Activated T-cell treated with anti-CD3 and anti-CD28 coated beads for 48 hours (primary cell): ENCODE results near the gene FRRS1L.
"Not testable (repeated sequence)": the region's sequence is repeated elsewhere in the genome, so short reads cannot be mapped to it uniquely, and the experiment has no call there.

Source experiments
- DNase-seq: peaks from one replicate; pipeline ENCODE4 v3.0.0-alpha.2; 2020; ENCODE audit warnings: low read depth

The FRRS1L gene

DNA sequence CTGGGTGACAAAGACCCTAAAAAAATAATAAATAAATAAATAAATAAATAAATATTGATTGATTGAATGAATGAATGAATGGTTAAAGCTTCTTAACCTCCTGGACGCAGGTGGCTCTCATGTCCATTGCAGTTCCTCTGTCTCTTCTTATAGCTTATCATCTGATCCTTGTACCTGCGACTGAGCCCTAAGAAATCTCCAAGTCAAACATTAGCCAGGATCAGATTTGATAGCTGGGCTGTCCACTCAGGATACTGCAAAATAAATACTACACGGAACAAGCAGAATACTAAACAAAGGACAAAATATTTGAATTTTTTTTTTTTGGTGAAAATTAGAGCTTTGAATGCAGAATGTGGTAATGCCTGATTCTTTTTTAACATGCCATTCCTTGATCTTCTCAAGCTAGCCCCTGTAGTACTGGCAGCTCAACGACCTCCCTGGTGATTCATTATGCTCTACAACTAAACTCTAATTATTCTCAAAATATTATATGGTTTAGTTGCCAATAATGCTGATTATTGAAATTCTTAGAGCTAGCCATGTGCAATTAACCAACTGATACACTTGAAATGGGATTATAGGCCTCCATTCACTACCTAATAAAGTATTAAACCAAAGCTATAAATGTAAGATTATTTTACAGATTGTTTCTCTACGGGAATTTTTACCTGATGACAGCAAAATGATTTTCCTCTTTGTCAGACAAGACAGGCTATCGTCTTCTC lies 37.4 kb downstream of the FRRS1L start:
- DNase-seq, result no peak

DNA sequence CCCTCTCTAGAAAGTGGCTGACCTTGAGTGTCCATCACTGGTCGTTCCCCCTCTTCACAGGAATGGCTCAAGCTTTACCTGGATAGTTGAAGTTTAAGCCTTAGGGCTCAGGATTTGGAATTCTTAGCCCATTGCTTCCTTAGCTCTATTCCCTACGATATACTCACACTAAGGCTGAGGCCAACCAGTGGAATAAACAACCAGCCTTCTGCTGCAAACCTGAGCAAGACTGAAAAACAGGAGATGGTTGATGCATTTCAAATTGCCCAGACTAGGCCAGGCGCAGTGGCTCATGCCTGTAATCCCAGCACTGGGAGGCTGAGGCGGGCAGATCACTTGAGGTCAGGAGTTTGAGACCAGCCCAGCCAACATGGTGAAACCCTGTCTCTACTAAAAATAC lies 40.4 kb downstream of the FRRS1L start:
- DNase-seq, result not testable (repeated sequence)

DNA sequence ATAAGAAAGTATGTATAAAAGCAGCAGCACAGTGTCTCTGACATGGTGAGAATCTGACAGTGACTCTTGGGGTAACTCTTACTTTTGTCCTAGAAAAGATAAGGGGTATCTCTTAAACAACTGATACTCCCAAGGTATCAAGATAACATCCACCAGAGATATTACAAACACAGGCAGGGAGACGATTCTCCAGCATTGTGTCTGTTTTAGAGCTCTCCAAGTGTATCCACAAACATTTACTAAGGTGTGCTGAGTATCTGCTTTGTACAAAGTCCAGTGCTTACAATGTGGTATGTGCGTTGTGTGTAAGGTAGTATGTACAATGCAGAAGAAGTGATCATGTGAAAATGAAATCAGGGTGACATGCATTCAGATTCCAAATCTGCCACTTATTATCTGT lies 42.9 kb downstream of the FRRS1L start:
- no peak for DNase-seq

DNA sequence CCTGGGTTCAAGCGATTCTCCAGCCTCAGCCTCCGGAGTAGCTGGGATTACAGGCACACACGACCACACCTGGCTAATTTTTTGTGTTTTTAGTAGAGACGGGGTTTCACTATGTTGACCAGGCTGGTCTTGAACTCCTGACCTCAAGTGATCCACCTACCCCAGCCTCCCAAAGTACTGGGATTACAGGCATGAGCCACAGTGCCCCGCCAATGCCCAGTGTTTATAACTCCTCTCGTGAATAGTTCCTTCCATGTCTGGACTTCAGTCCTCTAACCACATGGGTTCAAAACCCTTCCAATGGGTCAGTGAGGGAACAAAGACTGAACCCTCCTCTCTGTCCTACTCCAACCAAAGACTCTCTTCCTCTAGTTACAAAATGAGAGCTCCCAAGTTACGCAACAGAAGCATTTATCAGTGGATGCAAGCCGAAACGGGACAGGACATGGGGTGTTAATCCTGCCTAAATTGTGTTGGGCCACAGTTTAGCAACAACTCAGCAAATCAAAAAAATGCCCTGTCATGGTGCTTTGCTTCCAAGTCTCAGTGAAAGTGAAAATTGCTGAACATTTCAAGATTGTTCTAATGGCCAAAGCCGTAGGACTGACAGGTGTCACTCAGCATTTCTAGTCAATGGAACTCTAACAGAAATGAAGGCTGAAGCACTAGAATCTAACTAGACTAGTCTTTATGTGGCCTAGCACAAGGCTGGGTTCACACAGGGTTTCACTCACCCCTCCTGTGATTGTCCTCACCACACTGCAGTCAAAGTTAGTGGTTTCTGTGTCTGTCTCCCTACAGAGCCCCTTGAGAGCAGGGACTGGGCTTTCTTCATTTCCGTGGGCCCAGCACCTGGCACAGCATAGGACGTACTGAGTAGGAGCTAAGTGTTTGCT lies 44.1 kb downstream of the FRRS1L start:
- no peak for DNase-seq

DNA sequence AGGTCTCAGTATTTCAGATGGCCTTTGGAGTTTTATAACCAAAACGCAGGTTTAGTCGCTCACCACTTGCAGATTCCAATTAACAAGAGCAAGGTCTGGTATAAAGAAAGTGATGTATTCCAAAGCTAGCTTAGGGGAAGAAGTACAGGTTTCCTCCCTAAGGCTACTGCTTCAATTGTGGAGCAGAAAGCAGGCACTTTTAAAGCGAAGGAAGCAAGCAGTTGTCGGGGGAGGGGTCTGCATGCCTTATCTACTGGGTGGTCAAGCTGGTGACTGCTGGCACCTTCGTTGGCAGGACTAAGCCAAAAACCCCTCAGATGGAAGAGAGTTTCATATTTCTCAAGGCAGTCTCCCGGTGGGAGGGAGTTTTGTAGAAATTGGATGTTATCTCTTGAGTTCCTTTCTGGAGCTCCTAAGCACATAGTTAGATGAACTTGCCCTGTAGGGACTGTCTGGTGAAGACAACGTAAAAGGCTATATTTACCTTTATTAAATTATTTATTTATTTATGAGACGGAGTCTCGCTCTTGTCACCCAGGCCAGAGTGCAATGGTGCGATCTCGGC lies 45.7 kb downstream of the FRRS1L start:
- DNase-seq, result no peak

DNA sequence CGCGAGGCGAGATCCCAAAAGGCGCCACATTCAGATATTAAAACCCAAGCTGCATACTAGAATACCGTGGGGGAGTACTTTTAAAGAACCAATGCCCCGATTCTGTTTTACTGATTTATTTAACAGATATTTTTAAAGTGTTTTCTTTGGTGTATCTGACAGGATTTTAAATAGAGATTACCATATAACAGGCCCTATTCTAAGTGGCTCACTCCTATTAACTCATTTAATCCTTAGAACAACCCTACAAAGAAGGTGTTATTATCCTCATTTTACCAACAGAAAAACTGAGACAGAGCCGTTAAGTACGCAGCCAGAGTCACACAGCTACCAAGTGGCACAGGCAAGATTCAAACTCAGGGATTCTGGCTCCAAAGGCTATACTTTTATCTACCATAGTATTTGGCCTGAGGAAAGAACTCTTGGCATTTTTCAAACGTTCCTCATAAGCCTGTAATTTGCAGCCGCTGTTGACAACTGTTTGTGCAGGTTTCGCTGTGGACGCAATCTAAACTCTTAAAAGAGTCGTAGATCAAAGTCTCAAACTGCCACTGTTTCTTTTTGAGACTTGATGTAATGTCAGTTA lies 46.8 kb downstream of the FRRS1L start:
- no peak for DNase-seq

DNA sequence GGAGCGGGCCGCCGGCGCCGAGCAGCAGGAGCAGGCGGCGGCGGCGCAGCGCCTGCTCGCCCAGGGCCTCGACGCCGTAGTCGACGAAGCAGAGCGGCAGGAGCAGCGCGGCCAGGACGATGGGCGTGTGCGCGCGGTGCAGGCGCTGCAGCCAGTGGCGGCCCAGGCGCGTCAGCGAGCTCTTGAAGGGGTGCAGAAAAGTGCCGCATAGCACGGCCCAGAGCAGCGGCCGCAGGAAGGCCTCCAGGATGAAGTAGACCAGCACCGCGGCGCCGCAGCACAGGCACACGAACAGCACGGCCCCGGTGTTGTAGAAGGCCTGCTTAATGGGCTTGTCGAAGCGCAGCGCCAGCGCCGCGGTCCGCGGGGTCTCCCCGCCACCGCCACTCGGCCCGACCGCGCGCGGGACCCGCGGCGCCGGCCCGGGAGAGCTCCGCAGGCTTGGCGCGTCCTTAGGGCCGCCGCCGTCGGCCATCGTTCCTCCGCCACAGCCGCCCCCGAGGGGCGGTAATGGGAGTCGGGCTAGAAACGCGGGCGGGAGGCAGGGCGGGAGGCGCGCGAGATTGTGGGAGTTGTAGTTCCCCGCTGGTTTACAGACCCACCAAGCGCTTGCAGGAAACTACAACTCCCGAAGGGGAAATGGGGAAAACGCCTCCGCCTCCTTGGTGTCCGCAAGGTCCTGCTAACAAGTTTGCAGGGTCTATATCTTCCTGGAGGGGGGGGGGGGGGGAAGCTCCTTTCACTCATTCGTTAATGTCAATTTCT lies 47.4 kb downstream of the FRRS1L start, which contains the start of gene TMEM245:
Gene TMEM245 (minus strand): TSS at position 509 of the 765 bp plus-strand sequence. CDS start 34 bp downstream, at position 475.
- DNase-seq, result peak; percentile 89

DNA sequence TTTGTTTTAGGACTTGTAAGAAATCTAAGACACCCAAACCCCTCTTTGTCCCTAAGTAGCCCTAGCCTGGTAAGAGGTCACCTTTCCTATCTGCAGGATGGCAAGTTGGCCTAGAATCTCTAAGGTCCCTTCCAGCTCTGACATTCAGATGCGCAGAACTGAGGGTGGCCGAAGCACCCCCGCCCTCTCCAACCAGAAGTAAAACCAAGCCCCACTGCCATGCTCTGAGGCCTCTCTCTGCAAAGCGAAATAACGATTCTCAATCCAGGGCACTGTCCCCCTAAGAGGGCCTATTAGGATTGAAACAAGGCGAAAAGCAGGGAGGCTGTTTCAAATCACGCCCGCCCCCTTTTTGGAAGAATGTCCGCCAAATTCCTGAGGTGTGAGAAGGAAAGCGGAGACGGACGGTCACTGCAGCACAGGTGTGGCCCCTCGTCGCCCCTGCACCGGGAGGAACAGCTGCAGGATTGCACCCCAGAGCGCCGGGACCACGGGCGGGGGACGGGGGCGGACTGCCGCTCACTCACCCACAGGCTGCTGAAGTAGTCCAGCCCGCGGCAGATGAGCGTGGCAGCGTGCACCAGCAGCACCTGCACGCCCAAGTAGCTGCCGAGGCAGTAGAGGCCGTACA lies 48.1 kb downstream of the FRRS1L start:
- no peak for DNase-seq

DNA sequence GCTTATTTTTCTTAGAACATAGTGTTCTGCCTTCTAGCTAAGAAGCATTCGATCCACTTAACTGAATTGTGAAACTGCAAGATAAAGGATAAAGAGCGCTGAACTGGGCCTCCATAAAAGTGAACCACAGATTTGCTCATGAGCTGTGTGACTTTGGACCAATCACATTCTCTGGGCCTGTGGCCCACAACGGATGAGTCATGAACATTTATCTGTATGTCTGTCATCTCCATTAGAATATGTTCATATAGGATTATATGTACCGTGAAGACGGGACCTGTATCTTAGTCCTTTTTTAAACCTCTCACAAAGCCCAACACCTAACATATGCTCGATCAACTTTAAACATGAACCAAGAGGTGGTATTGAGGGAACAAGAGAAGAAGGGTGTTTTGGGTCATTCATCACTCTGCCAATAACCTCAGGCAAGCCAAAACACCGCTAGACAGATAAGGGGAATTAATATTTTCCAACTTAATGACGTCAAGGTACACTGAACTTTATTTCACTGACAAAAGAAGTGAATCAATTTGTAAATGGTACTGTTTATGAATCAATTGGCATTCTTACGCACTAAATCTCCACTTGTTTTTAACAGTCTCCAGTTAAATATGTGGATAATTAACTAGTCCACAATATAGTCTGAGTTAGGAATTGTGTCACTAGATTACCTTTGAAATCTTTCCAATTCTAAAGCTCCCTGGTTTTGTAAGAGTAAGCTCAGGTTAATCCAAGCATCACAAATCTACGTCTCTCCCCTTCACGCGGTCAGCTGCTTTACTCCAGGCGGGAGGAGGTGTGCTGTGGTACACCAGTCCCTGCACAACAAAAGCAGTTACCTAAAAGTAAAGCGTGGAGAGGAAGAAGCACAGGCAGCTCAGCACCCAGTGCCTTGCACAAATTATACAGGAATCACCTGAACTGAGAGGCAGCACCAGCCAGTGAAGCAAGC lies 48.9 kb downstream of the FRRS1L start:
- peak; percentile 36 for DNase-seq

DNA sequence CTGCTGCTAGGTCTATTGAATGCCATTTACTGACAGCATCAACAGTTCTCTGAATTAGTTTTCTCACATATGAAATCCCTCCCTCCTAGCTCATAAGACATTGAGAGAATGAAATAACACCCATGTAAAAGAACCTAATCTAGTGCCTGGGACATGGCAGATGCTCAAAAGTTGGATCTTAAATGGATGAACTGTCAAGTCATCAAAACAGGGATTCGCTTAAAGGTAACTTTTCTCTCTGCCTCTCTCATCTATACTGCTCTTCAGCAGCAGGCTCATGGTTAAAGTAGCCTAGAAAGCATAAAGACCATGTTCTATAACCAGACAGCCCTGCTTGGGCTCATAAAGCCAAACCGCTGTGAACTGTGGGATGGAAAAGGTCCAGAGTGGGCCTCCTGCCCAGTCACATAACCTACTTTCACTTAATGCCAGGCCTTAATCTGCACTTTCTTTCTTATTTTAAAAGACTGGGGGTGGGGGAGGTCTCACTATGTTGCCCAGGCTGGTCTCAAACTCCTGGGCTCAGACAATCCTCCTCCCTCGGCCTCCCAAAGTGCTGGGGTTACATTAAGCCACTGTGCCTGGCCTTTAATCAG lies 51.0 kb downstream of the FRRS1L start:
- DNase-seq, result no peak

DNA sequence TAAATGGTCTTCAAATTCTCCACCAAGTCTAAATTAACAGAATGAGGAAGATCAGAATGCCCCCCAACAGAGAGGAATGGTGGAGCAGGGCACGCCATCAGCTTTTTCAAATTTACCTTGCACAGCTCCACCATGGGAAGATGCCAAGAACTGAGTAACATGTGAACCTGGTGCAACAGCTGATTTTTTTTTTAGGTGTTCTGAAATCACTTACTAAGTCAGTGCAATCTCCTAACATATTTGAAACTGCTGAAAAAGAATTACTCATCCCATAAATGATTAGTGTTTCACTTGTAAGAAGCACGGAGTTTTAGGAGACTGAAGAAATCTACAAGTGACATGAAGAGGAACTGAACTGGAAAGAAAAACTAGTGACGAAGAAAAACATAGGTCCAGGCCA lies 52.4 kb downstream of the FRRS1L start:
- DNase-seq, result no peak

DNA sequence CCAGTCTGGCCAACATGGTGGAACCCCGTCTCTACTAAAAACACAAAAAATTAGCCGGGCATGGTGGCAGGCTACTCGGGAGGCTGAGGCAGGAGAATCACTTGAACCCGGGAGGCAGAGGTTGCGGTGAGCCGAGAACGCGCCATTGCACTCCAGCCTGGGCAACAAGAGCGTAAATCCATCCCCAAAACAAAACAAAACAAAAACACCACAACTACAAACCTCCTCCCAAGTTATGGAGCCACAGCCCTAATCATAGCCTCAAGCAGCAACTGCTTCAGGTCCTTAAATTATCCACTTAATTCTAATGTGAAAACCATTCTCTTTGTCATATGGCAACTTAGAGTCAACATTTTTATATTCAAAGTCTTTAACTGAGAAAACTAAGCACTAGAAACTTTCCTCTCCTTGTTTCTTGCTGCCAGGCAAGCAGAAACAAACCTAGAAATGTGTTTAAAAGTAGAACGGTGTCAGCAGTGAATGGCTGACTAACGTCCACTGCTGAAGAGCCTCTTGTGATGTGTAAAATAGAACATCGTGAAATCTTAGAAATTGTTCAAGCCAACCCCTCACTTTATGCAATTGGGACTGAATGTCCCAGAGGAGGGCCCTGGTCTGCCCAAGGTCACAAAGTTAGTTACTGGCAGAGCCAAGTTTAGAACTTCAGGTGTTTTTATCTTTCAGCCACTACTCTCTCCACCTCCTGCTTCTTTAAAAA lies 53.0 kb downstream of the FRRS1L start:
- DNase-seq, result no peak

DNA sequence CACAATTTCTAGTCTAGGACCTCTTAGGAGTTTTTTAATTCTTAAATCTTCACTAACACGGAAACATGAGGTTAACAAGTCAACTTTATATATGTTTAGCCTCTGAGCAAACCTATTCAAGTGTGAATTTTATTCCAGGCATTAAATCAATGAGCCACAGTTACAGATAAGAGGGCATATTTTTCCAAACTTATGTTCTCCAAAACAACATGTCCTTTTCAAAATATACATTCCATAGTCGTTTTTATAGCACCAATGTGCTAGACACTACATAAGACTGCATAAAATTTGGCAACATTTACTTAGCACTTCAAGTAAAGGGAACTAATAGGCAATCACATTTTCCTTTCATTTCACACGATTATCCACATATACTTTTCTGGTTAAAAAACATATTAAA lies 53.8 kb downstream of the FRRS1L start:
- DNase-seq, result no peak

DNA sequence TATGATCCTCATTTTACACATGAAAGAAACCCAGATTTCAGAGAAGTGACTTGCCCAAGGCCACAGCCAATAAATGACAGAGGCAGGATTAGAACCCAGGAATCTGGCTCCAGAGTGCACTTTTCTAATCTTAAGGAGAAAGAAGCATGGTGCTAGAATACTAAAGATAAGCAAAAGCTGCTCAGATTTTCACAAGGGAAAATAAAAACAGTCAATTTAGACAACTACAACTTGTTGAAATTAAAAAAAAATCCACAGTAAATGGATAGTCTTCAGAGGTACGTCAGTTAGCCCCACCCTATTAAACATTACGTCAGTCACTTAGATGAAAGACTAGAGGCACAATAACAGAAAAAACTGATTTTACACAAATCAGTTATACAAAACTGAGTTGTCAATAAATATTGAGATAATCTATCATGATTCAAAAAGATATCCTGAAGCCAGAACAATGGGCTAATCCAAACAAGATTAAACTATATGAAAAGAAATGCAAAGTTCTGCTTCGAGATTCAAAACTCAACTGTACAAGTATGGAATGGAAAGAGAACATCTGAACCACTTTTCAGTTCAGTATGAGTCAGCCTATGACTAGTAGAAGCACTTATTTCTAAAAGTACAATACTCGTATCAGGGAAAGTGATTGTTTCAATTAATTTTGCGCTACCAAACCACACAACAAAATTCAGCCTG lies 56.6 kb downstream of the FRRS1L start:
- no peak for DNase-seq

DNA sequence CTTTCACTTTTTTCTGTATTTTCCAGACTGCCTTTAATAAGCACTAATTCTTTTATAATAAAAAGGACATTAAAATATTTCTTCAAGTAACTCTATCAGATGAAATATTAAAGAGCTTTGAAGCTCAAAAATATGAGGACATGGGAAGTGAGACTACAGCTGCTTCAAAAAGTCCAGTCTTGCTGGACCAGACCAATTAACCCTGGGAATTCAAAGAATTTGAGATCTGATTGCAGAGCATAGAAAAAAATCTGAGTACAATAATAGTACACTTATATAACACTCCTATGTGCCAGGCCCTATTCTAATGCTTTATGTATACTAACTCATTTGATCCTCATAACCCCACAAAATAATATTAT lies 57.1 kb downstream of the FRRS1L start:
- DNase-seq, result no peak

DNA sequence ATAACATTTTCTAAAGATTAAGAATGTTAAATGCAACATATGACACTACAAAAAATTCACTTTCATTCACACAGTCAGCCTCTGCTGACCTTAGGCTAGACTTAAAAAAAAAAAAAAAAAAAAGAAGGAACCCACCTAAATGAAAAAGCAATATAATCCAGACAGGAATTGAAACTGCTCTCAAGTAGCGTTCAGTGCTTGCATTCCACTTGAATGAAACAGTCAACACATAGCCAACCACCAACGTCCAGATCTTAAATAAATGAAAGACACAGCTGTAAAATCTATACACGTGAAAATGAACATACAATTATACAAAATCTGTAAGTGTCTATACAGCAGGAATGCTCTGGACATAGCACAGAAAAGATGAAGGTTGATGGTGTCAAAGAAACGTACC lies 58.7 kb downstream of the FRRS1L start:
- no peak for DNase-seq

DNA sequence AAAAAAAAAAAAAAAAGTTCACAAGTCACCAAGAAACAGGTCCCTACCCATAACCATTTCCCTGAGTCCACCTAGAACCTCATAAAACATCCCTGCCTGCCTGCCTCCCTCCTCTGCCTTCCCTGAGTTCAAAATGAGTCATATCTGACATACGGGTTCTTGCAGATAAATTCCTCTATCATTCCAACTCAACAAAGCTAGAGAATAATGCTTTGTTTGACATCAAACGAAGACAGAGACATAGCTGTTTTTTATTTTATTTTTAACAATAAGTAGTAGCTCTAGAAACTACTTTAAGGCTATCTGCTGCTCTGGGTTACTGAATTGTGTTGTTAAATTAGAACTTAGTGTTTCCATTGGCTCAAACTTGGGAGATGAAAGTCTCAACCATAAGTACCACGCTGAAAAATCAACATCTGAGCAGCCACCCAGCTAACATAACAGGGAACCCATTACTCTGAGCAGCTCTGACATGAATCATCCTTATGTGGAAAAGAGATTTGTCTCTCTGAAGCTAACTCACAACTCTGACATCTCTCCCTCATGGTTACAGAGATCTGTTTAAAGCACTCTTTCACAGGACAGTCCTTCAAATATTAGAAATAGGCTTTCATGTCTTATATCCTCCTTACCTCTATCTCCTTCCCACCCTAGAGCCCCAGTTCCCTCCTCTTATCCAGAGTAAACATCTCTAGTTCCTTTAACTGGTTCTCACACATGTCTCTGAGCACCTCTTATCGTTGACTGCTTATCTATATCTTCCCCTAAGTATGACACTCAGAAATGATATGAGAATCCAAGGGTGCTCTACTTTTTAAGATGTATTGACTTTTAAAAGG lies 59.4 kb downstream of the FRRS1L start:
- DNase-seq, result no peak

DNA sequence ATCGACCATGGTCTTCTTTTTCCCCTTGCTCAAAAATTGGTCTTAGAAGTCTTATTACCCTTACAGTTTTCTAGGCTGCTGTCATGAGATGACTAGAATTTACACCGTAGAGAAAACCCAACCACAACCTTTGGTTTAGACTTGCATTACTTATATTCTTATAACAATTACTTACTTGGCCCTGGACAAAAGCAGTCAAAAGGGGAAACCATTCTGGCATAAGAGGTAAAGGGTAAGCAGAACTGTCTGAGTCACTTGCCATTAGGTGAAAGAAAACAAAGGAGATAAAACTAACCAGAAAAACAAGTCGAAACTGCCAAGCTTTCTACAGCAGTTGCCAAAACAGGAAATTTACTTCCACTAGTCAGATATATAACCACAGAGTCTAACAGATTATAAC lies 65.2 kb downstream of the FRRS1L start:
- DNase-seq, result no peak
